H9 (cell line): ENCODE data around the gene RHOU. TPM values are rescaled to one million over a fixed set of nuclear protein-coding genes. Genes with fewer than 3 reads are reported as not detected.

Experiments
- DNase-seq: peaks from one replicate; pipeline ENCODE4 v3.0.0-alpha.2; 2017
- H2AFZ ChIP-seq: one replicate; pipeline ENCODE4 v1.6.1; 2013; ENCODE audit warnings: mild to moderate bottlenecking, low read length, control low read depth, moderate library complexity
- H2AK5ac ChIP-seq: 2 replicates; pipeline ENCODE4 v1.6.1; 2013; ENCODE audit warnings: low read length, control low read depth, mixed read lengths; ENCODE audit not compliant: insufficient read length
- H2BK120ac ChIP-seq: one replicate; pipeline ENCODE4 v1.6.1; 2013; ENCODE audit warnings: low read depth, mild to moderate bottlenecking, low read length, control low read depth, inconsistent platforms; ENCODE audit not compliant: poor library complexity, severe bottlenecking
- H2BK12ac ChIP-seq: 2 replicates; pipeline ENCODE4 v1.6.1; 2013; ENCODE audit warnings: low read length, control low read depth, mixed read lengths, low read depth; ENCODE audit not compliant: insufficient read length
- H2BK15ac ChIP-seq: 2 replicates; pipeline ENCODE4 v1.6.1; 2013; ENCODE audit warnings: low read depth, low read length, control low read depth
- H2BK20ac ChIP-seq: one replicate; pipeline ENCODE4 v1.6.1; 2013; ENCODE audit warnings: low read depth, mild to moderate bottlenecking, low read length, control low read depth, inconsistent platforms; ENCODE audit not compliant: poor library complexity, severe bottlenecking
- H2BK5ac ChIP-seq: 2 replicates; pipeline ENCODE4 v1.6.1; 2013; ENCODE audit warnings: low read length, control low read depth, mixed read lengths; ENCODE audit not compliant: insufficient read length
- H3K14ac ChIP-seq: 2 replicates; pipeline ENCODE4 v1.6.1; 2013; ENCODE audit warnings: low read length, control low read depth; ENCODE audit not compliant: insufficient read depth
- H3K18ac ChIP-seq: 2 replicates; pipeline ENCODE4 v1.6.1; 2013; ENCODE audit warnings: low read depth, mild to moderate bottlenecking, mixed read lengths, low read length, control low read depth; ENCODE audit not compliant: insufficient read length
- H3K23ac ChIP-seq: 2 replicates; pipeline ENCODE4 v1.6.1; 2013; ENCODE audit warnings: low read length, control low read depth, mixed read lengths, low read depth; ENCODE audit not compliant: insufficient read length
- H3K23me2 ChIP-seq: 2 replicates; pipeline ENCODE4 v1.6.1; 2013; ENCODE audit warnings: low read depth, mild to moderate bottlenecking, mixed read lengths, low read length, control low read depth; ENCODE audit not compliant: insufficient read length, poor library complexity, severe bottlenecking
- H3K27ac ChIP-seq: 2 replicates; pipeline ENCODE4 v1.5.1; 2013; ENCODE audit warnings: low read length, control low read depth, mixed read lengths, low read depth; ENCODE audit not compliant: insufficient read length
- H3K27me3 ChIP-seq: 2 replicates; pipeline ENCODE4 v1.6.1; 2013; ENCODE audit warnings: low read length, control low read depth, inconsistent platforms; ENCODE audit not compliant: insufficient read depth
- H3K4ac ChIP-seq: 2 replicates; pipeline ENCODE4 v1.6.1; 2013; ENCODE audit warnings: low read depth, mild to moderate bottlenecking, control low read depth, inconsistent platforms, low read length, moderate library complexity
- H3K4me1 ChIP-seq: 2 replicates; pipeline ENCODE4 v1.6.1; 2013; ENCODE audit warnings: low read length, control low read depth, inconsistent platforms; ENCODE audit not compliant: insufficient read depth
- H3K4me2 ChIP-seq: 2 replicates; pipeline ENCODE4 v1.6.1; 2013; ENCODE audit warnings: low read length, control low read depth, mixed read lengths; ENCODE audit not compliant: insufficient read length, insufficient read depth
- H3K56ac ChIP-seq: 2 replicates; pipeline ENCODE4 v1.6.1; 2013; ENCODE audit warnings: low read depth, mild to moderate bottlenecking, mixed read lengths, low read length, control low read depth; ENCODE audit not compliant: insufficient read length
- H3K79me1 ChIP-seq: 2 replicates; pipeline ENCODE4 v1.6.1; 2013; ENCODE audit warnings: low read depth, mild to moderate bottlenecking, moderate library complexity, low read length, control low read depth, inconsistent platforms; ENCODE audit not compliant: insufficient read depth, poor library complexity, severe bottlenecking
- H3K79me2 ChIP-seq: 2 replicates; pipeline ENCODE4 v1.6.1; 2013; ENCODE audit warnings: low read length, control low read depth, inconsistent platforms; ENCODE audit not compliant: insufficient read depth
- H3K9ac ChIP-seq: 2 replicates; pipeline ENCODE4 v1.6.1; 2013; ENCODE audit warnings: low read length, control low read depth, mixed read lengths; ENCODE audit not compliant: insufficient read length; ENCODE audit errors: extremely low read depth
- H3K9me3 ChIP-seq: one replicate; pipeline ENCODE4 v1.6.1; 2013; ENCODE audit warnings: low read depth, low read length, inconsistent platforms; ENCODE audit not compliant: control insufficient read depth
- H3T11ph ChIP-seq: one replicate; pipeline ENCODE4 v1.6.1; 2013; ENCODE audit warnings: mild to moderate bottlenecking, low read length, control low read depth, inconsistent platforms
- H4K20me1 ChIP-seq: one replicate; pipeline ENCODE4 v1.6.1; 2013; ENCODE audit not compliant: control insufficient read depth, insufficient read length, insufficient read depth
- H4K5ac ChIP-seq: 2 replicates; pipeline ENCODE4 v1.6.1; 2013; ENCODE audit warnings: low read depth, mild to moderate bottlenecking, mixed read lengths, low read length, control low read depth; ENCODE audit not compliant: insufficient read length
- H4K8ac ChIP-seq: replicated peaks from 2 replicates; pipeline ENCODE4 v1.6.1; 2013; ENCODE audit warnings: low read length, control low read depth, mixed read lengths, low read depth; ENCODE audit not compliant: insufficient read length
- H4K91ac ChIP-seq: 2 replicates; pipeline ENCODE4 v1.6.1; 2013; ENCODE audit warnings: low read depth, mild to moderate bottlenecking, moderate library complexity, mixed read lengths, low read length, control low read depth; ENCODE audit not compliant: insufficient read length
- H3K27ac Mint-ChIP-seq, 3 experiments: 2 replicates in 2 of 3; 3 replicates in 1 of 3; pipeline ENCODE4 v1.8.0; 2020 to 2021; ENCODE audit warnings: mixed read lengths in 3 of 3, mild to moderate bottlenecking in 1 of 3, moderate library complexity in 1 of 3
- H3K27me3 Mint-ChIP-seq: 2 replicates; pipeline ENCODE4 v1.8.0; 2021; ENCODE audit warnings: low read depth, mild to moderate bottlenecking, moderate library complexity, mixed read lengths
- H3K36me3 Mint-ChIP-seq, 3 experiments: 2 replicates in 2 of 3; 3 replicates in 1 of 3; pipeline ENCODE4 v1.8.0; 2020 to 2021; ENCODE audit warnings: low read depth in 3 of 3, mixed read lengths in 3 of 3; ENCODE audit not compliant: insufficient read depth in 1 of 3
- H3K4me1 Mint-ChIP-seq, 2 experiments: 2 replicates each; pipeline ENCODE4 v1.8.0; 2020; ENCODE audit warnings: mixed read lengths in 2 of 2
- H3K4me3 Mint-ChIP-seq, 2 experiments: 2 replicates in 1 of 2; 3 replicates in 1 of 2; pipeline ENCODE4 v1.8.0; 2020 to 2021; ENCODE audit warnings: mild to moderate bottlenecking in 2 of 2, mixed read lengths in 2 of 2, moderate library complexity in 1 of 2
- H3K9me3 Mint-ChIP-seq, 2 experiments: 2 replicates in 1 of 2; 3 replicates in 1 of 2; pipeline ENCODE4 v1.8.0; 2020; ENCODE audit warnings: mild to moderate bottlenecking in 2 of 2, mixed read lengths in 2 of 2, moderate library complexity in 1 of 2
- WGBS: extraction: QIAGEN DNeasy Blood & Tissue Kit; methylation state at CpG from one replicate; pipeline ENCODE4 v1.1.7; 2013; ENCODE audit warnings: missing lambda C conversion rate, low lambda C conversion rate, mixed read lengths; ENCODE audit not compliant: insufficient read length; ENCODE audit errors: extremely low coverage; 5-methylcytosine and 5-hydroxymethylcytosine counted together
- long read RNA-seq: library from polyadenylated mRNA; unstranded; transcript quantifications from one replicate; pipeline ENCODE4 v2.0.0, GENCODE V29; 2020
- total RNA-seq: library from RNA; stranded (reverse); gene quantifications from 2 replicates; pipeline ENCODE4 v1.2.1, GENCODE V29; 2021
- TF ChIP-seq, protein P1 (sequence below): fragments of 200-600 bp; sonication (generic); conservative IDR thresholded peaks from 3 replicates; pipeline ENCODE4 v1.8.0; 2021; ENCODE audit warnings: antibody characterized with exemption, mild to moderate bottlenecking

Gene RHOU
- total RNA-seq, result 3.9 and 4.2 TPM in 2 replicates
- long read RNA-seq, partial matches to known transcripts, result 0 of 5 reads
- long read RNA-seq, other reads (novel, unspliced or antisense), result 5 of 5 reads

DNA sequence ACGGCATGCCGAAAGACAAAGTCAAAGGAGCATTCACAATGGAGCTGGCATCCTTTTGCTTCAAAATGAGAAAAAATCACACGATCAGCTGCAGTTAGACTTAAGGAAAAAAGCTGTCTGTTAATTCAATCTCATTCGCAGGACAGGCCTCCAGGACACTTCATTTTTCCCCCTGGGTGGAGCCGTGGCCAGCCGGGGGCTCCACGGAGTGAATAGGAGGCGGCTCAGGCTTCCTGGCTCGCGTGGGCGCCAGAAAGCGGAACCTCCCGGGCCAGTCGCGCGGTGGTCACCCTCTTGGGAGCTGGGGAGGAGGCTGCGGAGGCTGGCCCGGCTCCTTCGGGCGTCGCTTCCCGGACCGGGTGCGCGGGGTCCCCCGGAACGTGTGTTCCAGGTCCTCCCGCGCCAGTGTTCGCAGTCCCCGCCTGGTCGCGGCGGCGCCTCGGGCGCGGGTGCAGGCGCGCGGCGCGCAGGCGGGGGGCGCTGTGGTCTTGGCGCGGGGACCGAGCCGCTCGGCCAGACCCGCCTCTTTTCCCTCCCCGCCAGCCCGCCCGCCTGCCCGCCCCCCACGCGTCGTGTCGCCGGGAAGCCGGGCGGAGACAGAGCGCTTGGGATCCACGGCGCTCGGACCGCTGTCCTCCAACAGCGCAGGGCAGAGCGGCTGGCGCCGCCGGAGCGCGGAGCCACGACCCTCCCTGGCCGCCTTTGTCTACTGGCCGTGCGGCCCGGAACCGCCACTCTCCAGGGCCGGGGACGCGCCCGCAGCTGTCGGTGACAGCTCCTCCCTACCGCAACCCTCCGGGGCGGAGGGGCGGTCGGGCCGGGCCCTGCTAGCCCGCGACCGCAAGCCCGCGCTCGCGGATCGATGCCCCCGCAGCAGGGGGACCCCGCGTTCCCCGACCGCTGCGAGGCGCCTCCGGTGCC lies at the start of gene RHOU:
Gene RHOU (plus strand): TSS at position 599 of the 921 bp plus-strand sequence. CDS start 264 bp downstream, at position 863.
- no peak within 1 kb of the TSS for H3K9ac ChIP-seq

More for the DNA sequence above, at the start of gene RHOU:
- Mint-ChIP-seq H3K36me3 (peaks cover 0 to 6% (median 5%) of the 10 kb centered on the region in 3 experiments; a peak in 2 of 7 replicates), H3K4me1 (peaks cover 10 to 16% of the 10 kb centered on the region in 2 experiments), H3K4me3 (peak within 1 kb of the TSS; percentile 78 to 87), H3K27ac (no peak within 1 kb of the TSS), H3K9me3 (no peaks in the 10 kb centered on the region), H3K27me3 (peaks cover 45% of the 10 kb centered on the region)
- H3K27me3 ChIP-seq, result no peaks in the 10 kb centered on the region; the same call in 1 of the 2 replicates
- H4K20me1 ChIP-seq, result no peaks in the 10 kb centered on the region
- no peaks in the 10 kb centered on the region for H3K79me2 ChIP-seq
- H2BK15ac ChIP-seq, result no peak within 1 kb of the TSS
- H3K27ac ChIP-seq, result no peak within 1 kb of the TSS
- no peak within 1 kb of the TSS for H3K4ac ChIP-seq
- no peak within 1 kb of the TSS for H2BK120ac ChIP-seq
- no peak within 1 kb of the TSS for H2BK12ac ChIP-seq
- H4K5ac ChIP-seq, result no peak within 1 kb of the TSS
- peak within 1 kb of the TSS; percentile 57 for H3K18ac ChIP-seq
- no peaks in the 10 kb centered on the region for H3K9me3 ChIP-seq
- no peak within 1 kb of the TSS for H2BK20ac ChIP-seq
- no peak within 1 kb of the TSS for H3T11ph ChIP-seq
- no peaks in the 10 kb centered on the region for H3K79me1 ChIP-seq
- H2AK5ac ChIP-seq, result no peak within 1 kb of the TSS
- WGBS, result no CpG with 5 or more reads among the region's 107 CpGs
- peaks cover 10% of the 10 kb centered on the region for H3K23me2 ChIP-seq
- H2AFZ ChIP-seq, result no peak within 1 kb of the TSS
- H3K4me2 ChIP-seq, result peak within 1 kb of the TSS; percentile 88
- peak; percentile 61 for DNase-seq
- no peak within 1 kb of the TSS for H3K56ac ChIP-seq
- no peak within 1 kb of the TSS for H4K8ac ChIP-seq
- no peak within 1 kb of the TSS for H4K91ac ChIP-seq
- no peak within 1 kb of the TSS for H2BK5ac ChIP-seq
- TF ChIP-seq, protein P1, sequence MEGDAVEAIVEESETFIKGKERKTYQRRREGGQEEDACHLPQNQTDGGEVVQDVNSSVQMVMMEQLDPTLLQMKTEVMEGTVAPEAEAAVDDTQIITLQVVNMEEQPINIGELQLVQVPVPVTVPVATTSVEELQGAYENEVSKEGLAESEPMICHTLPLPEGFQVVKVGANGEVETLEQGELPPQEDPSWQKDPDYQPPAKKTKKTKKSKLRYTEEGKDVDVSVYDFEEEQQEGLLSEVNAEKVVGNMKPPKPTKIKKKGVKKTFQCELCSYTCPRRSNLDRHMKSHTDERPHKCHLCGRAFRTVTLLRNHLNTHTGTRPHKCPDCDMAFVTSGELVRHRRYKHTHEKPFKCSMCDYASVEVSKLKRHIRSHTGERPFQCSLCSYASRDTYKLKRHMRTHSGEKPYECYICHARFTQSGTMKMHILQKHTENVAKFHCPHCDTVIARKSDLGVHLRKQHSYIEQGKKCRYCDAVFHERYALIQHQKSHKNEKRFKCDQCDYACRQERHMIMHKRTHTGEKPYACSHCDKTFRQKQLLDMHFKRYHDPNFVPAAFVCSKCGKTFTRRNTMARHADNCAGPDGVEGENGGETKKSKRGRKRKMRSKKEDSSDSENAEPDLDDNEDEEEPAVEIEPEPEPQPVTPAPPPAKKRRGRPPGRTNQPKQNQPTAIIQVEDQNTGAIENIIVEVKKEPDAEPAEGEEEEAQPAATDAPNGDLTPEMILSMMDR, result peak; percentile 82
- H3K14ac ChIP-seq, result peak within 1 kb of the TSS; percentile 76
- H3K4me1 ChIP-seq, result no peaks in the 10 kb centered on the region
- no peak within 1 kb of the TSS for H3K23ac ChIP-seq
